SU-DHL-6 (cell line): ENCODE data around the gene EDDM3A.

ENCODE experiments used
- CTCF ChIP-seq: fragments of 200-600 bp; sonication (generic); IDR thresholded peaks from one replicate; pipeline ENCODE4 v1.5.1; 2017; ENCODE audit warnings: antibody characterized with exemption, mild to moderate bottlenecking, low read length, moderate library complexity; ENCODE audit not compliant: insufficient read depth, poor library complexity, severe bottlenecking
- EZH2phosphoT487 ChIP-seq: fragments of 200-600 bp; sonication (generic), shearing (Covaris generic); conservative IDR thresholded peaks from 2 replicates; pipeline ENCODE4 v1.6.1; 2018; ENCODE audit warnings: mild to moderate bottlenecking, antibody characterized with exemption, low read length, moderate library complexity, mixed read lengths

- TF ChIP-seq CTCF (no peak), EZH2phosphoT487 (no peak)
Measured at GRCh38 chr14:20775901-20776300, 30.2 kb downstream of the EDDM3A start.
